Cardiac muscle cell (in vitro differentiated cells and primary cell): ENCODE results near the gene ZNF70. TPM values are rescaled to one million over a fixed set of nuclear protein-coding genes. Genes with fewer than 3 reads are reported as not detected.
A peak's percentile ranks its signal among the peaks of the same experiment; 100 is the strongest.

ENCODE experiments used
- DNase-seq, 2 donors: peaks; one replicate each; pipeline versions ENCODE4 v3.0.0 to v3.0.0-alpha.2; 2010 to 2017; ENCODE audit warnings: low read depth in 1 of 2, low spot score in 1 of 2
- H3K27ac ChIP-seq: fragments of 200-600 bp; sonication (generic); 2 replicates; pipeline ENCODE4 v1.5.1; 2016
- H3K27me3 ChIP-seq: fragments of 200-600 bp; sonication (generic); 2 replicates; pipeline ENCODE4 v1.6.0; 2016; ENCODE audit warnings: control low read depth
- H3K36me3 ChIP-seq: fragments of 200-600 bp; sonication (generic); 2 replicates; pipeline ENCODE4 v1.5.1; 2016; ENCODE audit warnings: control low read depth
- H3K4me1 ChIP-seq: fragments of 200-600 bp; sonication (generic); 2 replicates; pipeline ENCODE4 v1.8.1; 2017; ENCODE audit warnings: low read depth, mild to moderate bottlenecking, mixed run types
- H3K4me3 ChIP-seq: fragments of 200-600 bp; sonication (generic); 2 replicates; pipeline ENCODE4 v1.5.1; 2016; ENCODE audit warnings: mild to moderate bottlenecking
- H3K9me3 ChIP-seq: fragments of 200-600 bp; sonication (generic); 2 replicates; pipeline ENCODE4 v1.5.1; 2017; ENCODE audit warnings: low read depth, mild to moderate bottlenecking, control low read depth
- polyA plus RNA-seq: library from polyadenylated mRNA; unstranded; fragments of >200 nt; fragmentation: Nextera tagmentation; extraction: Ambion mirVana; gene quantifications from 2 replicates; pipeline ENCODE4 v1.2.1, GENCODE V29; 2016
- total RNA-seq: library from RNA; depleted of rRNA; stranded (reverse); fragments of >200 nt; gene quantifications from 2 replicates; pipeline ENCODE4 v1.2.3, GENCODE V29; 2016
- TF ChIP-seq, protein P1 (sequence below): IDR thresholded peaks from 2 replicates; pipeline ENCODE4 v1.5.1; 2012; ENCODE audit warnings: low read depth, mild to moderate bottlenecking, low read length

Gene ZNF70
- total and polyA plus RNA-seq, 2 experiments from 2014 or later: 2.3 to 8.4 TPM

DNA sequence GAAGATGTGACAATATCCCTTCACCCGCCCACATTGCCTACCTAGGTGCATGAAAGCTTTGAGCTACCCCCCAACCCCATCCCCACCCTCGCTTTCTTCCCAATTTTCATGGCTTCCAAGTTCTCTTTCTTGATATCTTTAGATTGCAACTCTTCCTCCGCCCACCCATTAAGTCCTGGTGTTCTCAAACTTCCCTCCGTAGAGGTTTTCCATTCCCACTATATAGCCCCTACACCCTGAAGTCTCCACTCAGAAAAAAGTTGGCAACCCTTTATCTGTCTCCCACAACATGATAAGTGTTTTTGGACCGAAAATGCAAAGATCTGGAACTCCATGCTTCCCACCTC is 572 bp downstream of the ZNF70 start:
- Histone ChIP-seq H3K27ac (peak overlapping the region; percentile 94), H3K4me1 (peaks cover 7% of the 10 kb centered on the region), H3K36me3 (no peaks in the 10 kb centered on the region), H3K4me3 (peak overlapping the region; percentile 87), H3K27me3 (no peaks in the 10 kb centered on the region), H3K9me3 (no peaks in the 10 kb centered on the region)
- no peak for DNase-seq
- TF ChIP-seq, protein P1, sequence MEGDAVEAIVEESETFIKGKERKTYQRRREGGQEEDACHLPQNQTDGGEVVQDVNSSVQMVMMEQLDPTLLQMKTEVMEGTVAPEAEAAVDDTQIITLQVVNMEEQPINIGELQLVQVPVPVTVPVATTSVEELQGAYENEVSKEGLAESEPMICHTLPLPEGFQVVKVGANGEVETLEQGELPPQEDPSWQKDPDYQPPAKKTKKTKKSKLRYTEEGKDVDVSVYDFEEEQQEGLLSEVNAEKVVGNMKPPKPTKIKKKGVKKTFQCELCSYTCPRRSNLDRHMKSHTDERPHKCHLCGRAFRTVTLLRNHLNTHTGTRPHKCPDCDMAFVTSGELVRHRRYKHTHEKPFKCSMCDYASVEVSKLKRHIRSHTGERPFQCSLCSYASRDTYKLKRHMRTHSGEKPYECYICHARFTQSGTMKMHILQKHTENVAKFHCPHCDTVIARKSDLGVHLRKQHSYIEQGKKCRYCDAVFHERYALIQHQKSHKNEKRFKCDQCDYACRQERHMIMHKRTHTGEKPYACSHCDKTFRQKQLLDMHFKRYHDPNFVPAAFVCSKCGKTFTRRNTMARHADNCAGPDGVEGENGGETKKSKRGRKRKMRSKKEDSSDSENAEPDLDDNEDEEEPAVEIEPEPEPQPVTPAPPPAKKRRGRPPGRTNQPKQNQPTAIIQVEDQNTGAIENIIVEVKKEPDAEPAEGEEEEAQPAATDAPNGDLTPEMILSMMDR: no peak

DNA sequence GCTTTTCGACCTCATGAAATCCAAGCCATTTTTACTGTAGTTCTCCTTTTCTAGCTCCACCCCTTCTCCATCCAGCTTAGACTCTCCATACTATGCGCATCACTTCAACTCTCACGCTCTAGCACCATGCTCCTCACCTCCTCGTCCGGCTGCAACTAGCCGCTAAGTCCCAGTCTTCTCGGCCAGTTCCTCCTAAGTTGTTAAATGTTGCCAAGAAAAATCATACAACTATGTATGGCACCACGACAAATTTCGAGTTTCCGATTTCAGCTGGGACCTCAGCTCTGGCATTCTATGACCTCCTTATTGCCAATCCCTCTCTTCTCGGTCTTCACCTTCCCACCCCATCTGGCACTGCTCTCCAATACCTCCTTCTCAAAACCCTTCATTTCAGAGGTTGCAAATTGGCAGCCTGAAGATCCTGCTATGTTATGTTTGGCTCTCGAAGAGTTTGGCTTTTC is 1.0 kb downstream of the ZNF70 start:
- TF ChIP-seq, protein P1: no peak
- DNase-seq: peak in 1 of 2 donors; percentile 38
- Histone ChIP-seq H3K9me3 (no peaks in the 10 kb centered on the region), H3K4me3 (peak overlapping the region; percentile 87), H3K36me3 (no peaks in the 10 kb centered on the region), H3K27me3 (no peaks in the 10 kb centered on the region), H3K4me1 (peaks cover 7% of the 10 kb centered on the region), H3K27ac (no peak overlapping the region)

DNA sequence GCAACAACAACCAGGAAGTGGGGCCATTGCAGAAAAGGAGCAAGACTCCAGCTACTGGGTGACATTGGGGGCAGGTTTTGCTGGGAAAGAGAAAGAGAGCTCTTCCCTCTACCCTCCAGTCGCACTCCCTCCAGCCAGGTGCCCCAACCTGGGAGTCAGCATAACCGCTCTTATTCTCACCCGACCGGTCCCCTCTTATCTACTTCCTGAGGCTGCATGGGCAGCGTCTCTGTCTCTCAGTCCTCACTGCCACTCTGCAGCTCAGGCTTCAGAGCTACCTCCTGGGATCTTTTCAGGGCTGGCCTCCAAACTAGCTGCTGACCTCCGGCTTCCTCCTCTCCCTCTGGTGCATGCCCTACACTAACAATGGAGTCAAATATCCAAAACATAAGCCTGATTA is 5.1 kb downstream of the ZNF70 start:
- Histone ChIP-seq H3K36me3 (peaks cover 15% of the 10 kb centered on the region), H3K9me3 (no peaks in the 10 kb centered on the region), H3K4me3 (no peak overlapping the region), H3K27ac (no peak overlapping the region), H3K27me3 (no peaks in the 10 kb centered on the region), H3K4me1 (peaks cover 7% of the 10 kb centered on the region)
- DNase-seq: no peak
- TF ChIP-seq, protein P1: no peak

DNA sequence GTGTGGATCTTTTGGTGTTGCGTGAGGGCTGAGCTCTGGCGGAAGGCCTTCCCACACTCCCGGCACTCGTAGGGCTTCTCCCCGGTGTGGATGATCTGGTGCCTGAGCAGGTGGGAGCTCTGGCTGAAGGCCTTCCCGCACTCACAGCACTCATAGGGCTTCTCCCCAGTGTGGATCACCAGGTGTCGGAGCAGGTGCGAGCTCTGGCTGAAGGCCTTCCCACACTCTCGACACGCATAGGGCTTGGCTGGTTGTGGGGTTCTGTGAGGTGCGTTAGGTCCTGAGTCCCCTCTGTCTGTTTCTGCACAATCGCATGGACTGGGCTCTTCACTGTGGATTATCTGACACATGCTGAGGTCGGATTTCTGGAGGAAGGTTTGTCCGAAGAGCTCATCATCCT is 6.4 kb downstream of the ZNF70 start:
- no peak for DNase-seq
- Histone ChIP-seq H3K4me1 (no peaks in the 10 kb centered on the region), H3K27me3 (no peaks in the 10 kb centered on the region), H3K36me3 (peaks cover 15% of the 10 kb centered on the region), H3K4me3 (no peak overlapping the region), H3K27ac (no peak overlapping the region), H3K9me3 (no peaks in the 10 kb centered on the region)
- TF ChIP-seq, protein P1: no peak

DNA sequence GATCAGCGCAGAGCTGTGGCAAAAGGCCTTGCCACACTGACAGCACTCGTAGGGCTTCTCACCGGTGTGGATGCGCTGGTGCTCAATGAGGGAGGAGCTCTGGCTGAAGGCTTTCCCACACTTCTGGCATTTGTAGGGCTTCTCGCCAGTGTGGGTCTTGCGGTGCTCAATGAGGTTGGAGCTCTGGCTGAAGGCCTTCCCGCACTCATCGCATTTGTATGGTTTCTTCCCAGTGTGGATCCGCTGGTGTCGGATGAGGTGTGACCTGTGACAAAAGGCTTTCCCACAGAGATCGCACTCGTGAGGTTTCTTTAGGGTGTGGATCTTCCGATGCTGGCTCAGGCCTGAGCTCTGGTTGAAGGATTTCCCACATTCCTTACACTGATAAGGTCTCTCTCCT is 6.9 kb downstream of the ZNF70 start:
- Histone ChIP-seq H3K4me3 (no peak overlapping the region), H3K27me3 (no peaks in the 10 kb centered on the region), H3K9me3 (no peaks in the 10 kb centered on the region), H3K27ac (no peak overlapping the region), H3K36me3 (peaks cover 15% of the 10 kb centered on the region), H3K4me1 (no peaks in the 10 kb centered on the region)
- TF ChIP-seq, protein P1: no peak
- no peak for DNase-seq

DNA sequence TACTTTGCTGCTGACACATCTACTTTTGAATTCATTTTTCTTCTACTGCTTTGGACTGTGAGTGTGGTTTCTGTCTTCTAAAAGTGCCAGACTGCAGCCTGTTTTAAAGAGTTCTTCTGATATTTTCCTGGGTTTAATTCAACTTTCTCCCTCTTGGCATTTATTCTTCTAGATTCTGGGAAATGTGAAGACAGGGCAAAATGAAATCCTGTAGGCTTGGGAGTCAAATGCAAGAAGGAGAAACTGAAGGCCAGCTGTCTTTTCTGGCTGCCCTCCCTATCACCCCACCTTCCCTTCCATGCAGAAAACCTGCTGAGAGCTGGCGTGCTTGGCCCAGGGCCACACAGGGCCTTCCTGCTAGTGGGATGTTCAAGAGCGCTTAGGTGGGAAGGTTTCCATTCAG is 7.6 kb downstream of the ZNF70 start:
- TF ChIP-seq, protein P1: no peak
- peaks cover 15% of the 10 kb centered on the region for H3K36me3 ChIP-seq
- H3K27me3 ChIP-seq: no peaks in the 10 kb centered on the region
- no peaks in the 10 kb centered on the region for H3K9me3 ChIP-seq
- DNase-seq: peak in 1 of 2 donors; percentile 27
- H3K4me3 ChIP-seq: no peak overlapping the region
- H3K4me1 ChIP-seq: no peaks in the 10 kb centered on the region
- no peak overlapping the region for H3K27ac ChIP-seq
